Mesendoderm (in vitro differentiated cells): ENCODE data around the gene ATP9A.

Source experiments
- DNase-seq: peaks from one replicate; pipeline ENCODE4 v3.0.0; 2013
- H2AK5ac ChIP-seq: 2 replicates; pipeline ENCODE4 v1.6.1; 2013; ENCODE audit warnings: low read length, inconsistent platforms
- H2BK120ac ChIP-seq: 2 replicates; pipeline ENCODE4 v1.6.1; 2013; ENCODE audit warnings: low read depth, mild to moderate bottlenecking, low read length, moderate library complexity, mixed read lengths
- H2BK15ac ChIP-seq: replicated peaks from 2 replicates; pipeline ENCODE4 v1.6.1; 2013; ENCODE audit warnings: low read depth, mild to moderate bottlenecking, moderate library complexity
- H2BK5ac ChIP-seq: 2 replicates; pipeline ENCODE4 v1.6.1; 2013; ENCODE audit warnings: low read length, inconsistent platforms
- H3K18ac ChIP-seq: 2 replicates; pipeline ENCODE4 v1.6.1; 2013; ENCODE audit warnings: mild to moderate bottlenecking, low read length, mixed read lengths
- H3K23ac ChIP-seq: one replicate; pipeline ENCODE4 v1.6.1; 2013; ENCODE audit warnings: low read length
- H3K27ac ChIP-seq: 2 replicates; pipeline ENCODE4 v1.5.1; 2013; ENCODE audit warnings: low read depth, mild to moderate bottlenecking, inconsistent platforms, low read length, moderate library complexity
- H3K27me3 ChIP-seq: 2 replicates; pipeline ENCODE4 v1.6.1; 2013; ENCODE audit warnings: low read length, control low read depth, mild to moderate bottlenecking, inconsistent platforms; ENCODE audit not compliant: insufficient read depth, poor library complexity
- H3K36me3 ChIP-seq: 2 replicates; pipeline ENCODE4 v1.6.1; 2013; ENCODE audit warnings: low read length, inconsistent platforms; ENCODE audit not compliant: control insufficient read depth, insufficient read depth
- H3K4ac ChIP-seq: one replicate; pipeline ENCODE4 v1.6.1; 2013; ENCODE audit warnings: low read depth, mild to moderate bottlenecking, low read length, moderate library complexity
- H3K4me1 ChIP-seq: 2 replicates; pipeline ENCODE4 v1.6.1; 2013; ENCODE audit warnings: low read depth, low read length, inconsistent platforms; ENCODE audit not compliant: control insufficient read depth
- H3K4me2 ChIP-seq: 2 replicates; pipeline ENCODE4 v1.6.1; 2013; ENCODE audit warnings: low read length
- H3K4me3 ChIP-seq: 2 replicates; pipeline ENCODE4 v1.5.1; 2013; ENCODE audit warnings: mild to moderate bottlenecking, low read length
- H3K56ac ChIP-seq: one replicate; pipeline ENCODE4 v1.6.1; 2013; ENCODE audit warnings: low read length
- H3K79me1 ChIP-seq: 2 replicates; pipeline ENCODE4 v1.6.1; 2013; ENCODE audit warnings: low read length, inconsistent platforms
- H3K79me2 ChIP-seq: 2 replicates; pipeline ENCODE4 v1.6.1; 2013; ENCODE audit warnings: mild to moderate bottlenecking, low read length; ENCODE audit not compliant: control insufficient read depth, insufficient read depth
- H3K9ac ChIP-seq: 2 replicates; pipeline ENCODE4 v1.6.1; 2013; ENCODE audit warnings: low read length, inconsistent platforms
- H4K5ac ChIP-seq: one replicate; pipeline ENCODE4 v1.6.1; 2013; ENCODE audit warnings: low read length
- H4K8ac ChIP-seq: one replicate; pipeline ENCODE4 v1.6.1; 2013; ENCODE audit warnings: low read depth, mild to moderate bottlenecking, control low read depth, low read length, moderate library complexity
- WGBS: extraction: QIAGEN DNeasy Blood & Tissue Kit; methylation state at CpG from one replicate; pipeline ENCODE4 v1.1.7; 2013; ENCODE audit warnings: low lambda C conversion rate, missing lambda C conversion rate; ENCODE audit not compliant: insufficient coverage; ENCODE audit errors: extremely low coverage; 5-methylcytosine and 5-hydroxymethylcytosine counted together

ATP9A gene

DNA sequence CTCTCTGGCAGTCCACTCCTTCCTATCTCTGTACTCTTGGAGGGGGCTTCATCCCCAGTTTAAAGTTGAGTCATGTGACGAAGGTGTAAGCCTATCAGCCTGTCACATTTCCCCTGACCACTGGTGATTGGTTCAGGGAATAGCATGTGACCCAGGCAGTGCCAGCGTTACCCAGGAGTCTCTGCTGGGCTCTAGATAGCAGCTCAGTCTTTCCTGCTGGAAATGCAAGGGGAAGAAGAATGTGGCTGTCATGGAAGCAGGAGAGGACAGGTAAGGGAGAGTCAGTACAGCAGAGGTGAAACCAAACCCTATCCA lies 190.1 kb downstream of the ATP9A start:
- no peak overlapping the region for H3K18ac ChIP-seq
- no peak overlapping the region for H3K4me2 ChIP-seq
- no peak overlapping the region for H3K23ac ChIP-seq
- H3K4ac ChIP-seq = no peak overlapping the region
- H2BK5ac ChIP-seq = no peak overlapping the region
- no peak overlapping the region for H2AK5ac ChIP-seq
- no peaks in the 10 kb centered on the region for H3K79me1 ChIP-seq
- no peak overlapping the region for H4K8ac ChIP-seq
- H3K27ac ChIP-seq = no peak overlapping the region
- no peak overlapping the region for H3K4me3 ChIP-seq
- no peak overlapping the region for H2BK15ac ChIP-seq
- no CpG with 5 or more reads among the region's 2 CpGs for WGBS
- no peak overlapping the region for H3K56ac ChIP-seq
- no peak overlapping the region for H4K5ac ChIP-seq
- H3K4me1 ChIP-seq = no peaks in the 10 kb centered on the region
- H3K79me2 ChIP-seq = no peaks in the 10 kb centered on the region
- H3K27me3 ChIP-seq = no peaks in the 10 kb centered on the region
- DNase-seq = no peak
- H2BK120ac ChIP-seq = no peak overlapping the region
- H3K9ac ChIP-seq = no peak overlapping the region
- H3K36me3 ChIP-seq = no peaks in the 10 kb centered on the region

GRCh38 chr20:51577432-51578144 lies 190.6 kb downstream of the ATP9A start:
- no peak overlapping the region for H2AK5ac ChIP-seq

DNA sequence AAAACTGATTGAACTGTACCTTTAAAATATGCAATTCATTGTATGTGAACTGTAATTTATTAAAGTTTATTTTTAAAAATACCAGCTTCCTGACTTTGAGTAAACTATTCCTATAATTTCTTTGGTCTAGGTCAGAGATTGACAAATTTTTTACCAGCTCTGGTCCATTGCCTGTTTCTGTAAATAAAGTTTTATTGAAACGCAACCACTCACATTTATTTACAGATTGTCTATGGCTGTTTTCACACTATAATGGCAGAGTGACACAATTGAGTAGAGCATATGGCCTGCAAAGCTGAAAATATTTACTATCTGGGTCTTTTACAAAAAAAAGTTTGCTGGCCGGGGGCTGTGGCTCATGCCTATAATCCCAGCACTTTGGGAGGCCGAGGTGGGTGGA lies 192.7 kb downstream of the ATP9A start:
- H3K4me1 ChIP-seq = no peaks in the 10 kb centered on the region
- no peak overlapping the region for H3K56ac ChIP-seq
- no peaks in the 10 kb centered on the region for H3K36me3 ChIP-seq
- no peak overlapping the region for H3K4me3 ChIP-seq
- H3K9ac ChIP-seq = no peak overlapping the region
- no peaks in the 10 kb centered on the region for H3K27me3 ChIP-seq
- no peak for DNase-seq
- H4K8ac ChIP-seq = no peak overlapping the region
- H3K18ac ChIP-seq = no peak overlapping the region
- no peak overlapping the region for H3K23ac ChIP-seq
- no peak overlapping the region for H3K4me2 ChIP-seq
- no peaks in the 10 kb centered on the region for H3K79me2 ChIP-seq
- H3K4ac ChIP-seq = no peak overlapping the region
- no peak overlapping the region for H2BK120ac ChIP-seq
- H2BK5ac ChIP-seq = no peak overlapping the region
- no peak overlapping the region for H4K5ac ChIP-seq
- H2BK15ac ChIP-seq = no peak overlapping the region
- WGBS = no CpG with 5 or more reads among the region's 3 CpGs
- no peak overlapping the region for H2AK5ac ChIP-seq
- H3K27ac ChIP-seq = no peak overlapping the region
- H3K79me1 ChIP-seq = no peaks in the 10 kb centered on the region

More at GRCh38 chr20:51577432-51578144, 190.6 kb downstream of the ATP9A start:
- no peak for DNase-seq
- Histone ChIP-seq H3K4me3 (no peak overlapping the region), H2BK15ac (no peak overlapping the region), H2BK120ac (no peak overlapping the region), H4K8ac (no peak overlapping the region), H3K9ac (no peak overlapping the region), H2BK5ac (no peak overlapping the region), H3K79me1 (no peaks in the 10 kb centered on the region), H3K36me3 (no peaks in the 10 kb centered on the region), H3K4me2 (no peak overlapping the region), H3K4ac (no peak overlapping the region), H4K5ac (no peak overlapping the region), H3K23ac (no peak overlapping the region), H3K56ac (no peak overlapping the region), H3K18ac (no peak overlapping the region), H3K27ac (no peak overlapping the region), H3K27me3 (no peaks in the 10 kb centered on the region), H3K4me1 (no peaks in the 10 kb centered on the region), H3K79me2 (no peaks in the 10 kb centered on the region)
- no CpG with 5 or more reads among the region's 11 CpGs for WGBS

GRCh38 chr20:51574248-51575033 lies 193.7 kb downstream of the ATP9A start:
- no peak overlapping the region for H2BK120ac ChIP-seq
- no peaks in the 10 kb centered on the region for H3K4me1 ChIP-seq
- no peak overlapping the region for H3K18ac ChIP-seq
- H3K27ac ChIP-seq = no peak overlapping the region
- H2AK5ac ChIP-seq = no peak overlapping the region
- H3K4ac ChIP-seq = no peak overlapping the region
- no peak overlapping the region for H3K23ac ChIP-seq
- H3K4me2 ChIP-seq = no peak overlapping the region
- no peak overlapping the region for H4K5ac ChIP-seq
- H3K79me1 ChIP-seq = no peaks in the 10 kb centered on the region
- H3K9ac ChIP-seq = no peak overlapping the region
- no peak overlapping the region for H4K8ac ChIP-seq
- no peaks in the 10 kb centered on the region for H3K27me3 ChIP-seq
- DNase-seq = no peak
- H3K4me3 ChIP-seq = no peak overlapping the region
- H3K36me3 ChIP-seq = no peaks in the 10 kb centered on the region
- no peak overlapping the region for H2BK15ac ChIP-seq
- no peak overlapping the region for H2BK5ac ChIP-seq
- no peaks in the 10 kb centered on the region for H3K79me2 ChIP-seq
- H3K56ac ChIP-seq = no peak overlapping the region
- no CpG with 5 or more reads among the region's 6 CpGs for WGBS

DNA sequence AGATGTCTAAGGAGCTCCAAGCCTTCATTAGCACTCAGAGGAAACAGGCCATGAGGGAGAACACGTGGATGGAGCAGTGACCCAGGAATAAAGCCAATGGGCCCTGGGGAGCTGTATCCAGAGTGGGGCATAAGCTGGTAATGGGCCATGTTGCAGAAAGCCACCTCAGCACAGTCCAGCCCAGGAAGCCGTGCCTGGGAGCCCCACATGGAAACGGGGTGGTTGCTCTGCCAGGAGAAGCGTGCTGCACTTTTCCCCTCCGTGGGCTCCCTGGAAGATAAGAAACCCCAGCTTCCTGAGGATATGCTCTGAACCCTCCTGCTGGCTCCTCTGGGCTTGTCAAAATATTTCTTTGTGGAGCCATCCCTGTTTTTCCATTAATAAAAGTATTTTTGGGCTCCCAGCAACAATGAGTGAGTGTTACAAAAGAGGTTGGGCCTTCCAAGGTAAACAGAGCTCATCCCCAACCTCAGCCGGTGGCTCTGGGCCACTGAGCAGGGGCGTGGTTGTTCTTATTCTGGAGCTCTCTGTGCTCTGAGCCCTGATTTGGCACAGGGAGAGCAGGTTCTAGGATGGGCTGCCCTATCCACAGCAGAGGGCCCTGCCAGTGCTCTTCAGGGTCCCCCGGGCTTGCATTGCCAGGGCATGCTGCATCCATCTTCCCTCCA lies 194.5 kb downstream of the ATP9A start:
- Histone ChIP-seq H3K4me3 (no peak overlapping the region), H2BK120ac (no peak overlapping the region), H4K8ac (no peak overlapping the region), H3K18ac (no peak overlapping the region), H3K4ac (no peak overlapping the region), H3K79me2 (no peaks in the 10 kb centered on the region), H3K4me2 (no peak overlapping the region), H4K5ac (no peak overlapping the region), H2BK15ac (no peak overlapping the region), H3K56ac (no peak overlapping the region), H3K27ac (no peak overlapping the region), H2BK5ac (no peak overlapping the region), H3K9ac (no peak overlapping the region), H3K27me3 (no peaks in the 10 kb centered on the region), H3K79me1 (no peaks in the 10 kb centered on the region), H3K4me1 (no peaks in the 10 kb centered on the region), H2AK5ac (no peak overlapping the region), H3K23ac (no peak overlapping the region), H3K36me3 (no peaks in the 10 kb centered on the region)
- no peak for DNase-seq
- WGBS = no CpG with 5 or more reads among the region's 8 CpGs
